ENCODE measurements around the gene DIAPH2.

The DIAPH2 gene

DNA sequence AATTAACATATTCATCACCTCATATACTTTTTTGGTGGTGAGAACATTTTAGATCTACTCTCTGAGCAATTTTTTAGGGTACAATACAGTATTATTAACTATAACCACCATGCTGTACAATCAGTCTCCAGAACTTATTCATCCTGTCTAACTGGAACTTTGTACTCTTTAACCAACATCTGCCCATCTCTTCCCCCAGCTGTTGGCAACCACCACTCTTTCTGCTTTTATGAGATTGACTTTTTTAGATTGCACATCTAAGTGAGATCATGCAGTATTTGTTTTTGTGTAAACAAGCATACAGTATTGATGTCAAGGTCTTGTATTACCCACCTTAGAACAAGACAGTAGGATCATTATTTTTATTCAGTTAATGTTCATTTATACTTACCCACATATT is 715.9 kb downstream of the DIAPH2 start:
- Histone ChIP-seq H3K9me2 (replicated peaks; ENCODE audit: control insufficient read depth, low read length) (no peaks in the 10 kb centered on the region), H3K27me3 (ENCODE audit: control insufficient read depth, low read length) (no peaks in the 10 kb centered on the region), H3K4me2 (ENCODE audit: low read length) (no peak overlapping the region), H3K9me3 (ENCODE audit: control insufficient read depth, insufficient read depth, low read length) (no peaks in the 10 kb centered on the region), H3K4me1 (ENCODE audit: control insufficient read depth, low read length) (peaks cover 10% of the 10 kb centered on the region), H3F3A (ENCODE audit: control insufficient read depth, insufficient read depth) (no peaks in the 10 kb centered on the region), H3K4me3 (ENCODE audit: low read length) (no peak overlapping the region), H3K79me2 (ENCODE audit: control insufficient read depth, low read length) (no peaks in the 10 kb centered on the region), H3K27ac (ENCODE audit: low read depth, low read length) (no peak overlapping the region), H4K20me1 (ENCODE audit: control insufficient read depth, insufficient read depth, low read depth, low read length) (no peaks in the 10 kb centered on the region), H3K36me3 (ENCODE audit: control insufficient read depth, low read length) (no peaks in the 10 kb centered on the region)
- TF ChIP-seq EZH2phosphoT487 (IDR thresholded peaks at IDR 0.05; ENCODE audit: borderline replicate concordance, low read length): no peak
- TF ChIP-seq, protein P1, sequence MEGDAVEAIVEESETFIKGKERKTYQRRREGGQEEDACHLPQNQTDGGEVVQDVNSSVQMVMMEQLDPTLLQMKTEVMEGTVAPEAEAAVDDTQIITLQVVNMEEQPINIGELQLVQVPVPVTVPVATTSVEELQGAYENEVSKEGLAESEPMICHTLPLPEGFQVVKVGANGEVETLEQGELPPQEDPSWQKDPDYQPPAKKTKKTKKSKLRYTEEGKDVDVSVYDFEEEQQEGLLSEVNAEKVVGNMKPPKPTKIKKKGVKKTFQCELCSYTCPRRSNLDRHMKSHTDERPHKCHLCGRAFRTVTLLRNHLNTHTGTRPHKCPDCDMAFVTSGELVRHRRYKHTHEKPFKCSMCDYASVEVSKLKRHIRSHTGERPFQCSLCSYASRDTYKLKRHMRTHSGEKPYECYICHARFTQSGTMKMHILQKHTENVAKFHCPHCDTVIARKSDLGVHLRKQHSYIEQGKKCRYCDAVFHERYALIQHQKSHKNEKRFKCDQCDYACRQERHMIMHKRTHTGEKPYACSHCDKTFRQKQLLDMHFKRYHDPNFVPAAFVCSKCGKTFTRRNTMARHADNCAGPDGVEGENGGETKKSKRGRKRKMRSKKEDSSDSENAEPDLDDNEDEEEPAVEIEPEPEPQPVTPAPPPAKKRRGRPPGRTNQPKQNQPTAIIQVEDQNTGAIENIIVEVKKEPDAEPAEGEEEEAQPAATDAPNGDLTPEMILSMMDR (IDR thresholded peaks at IDR 0.05; ENCODE audit: low read depth, low read length, poor library complexity, severe bottlenecking): no peak

DNA sequence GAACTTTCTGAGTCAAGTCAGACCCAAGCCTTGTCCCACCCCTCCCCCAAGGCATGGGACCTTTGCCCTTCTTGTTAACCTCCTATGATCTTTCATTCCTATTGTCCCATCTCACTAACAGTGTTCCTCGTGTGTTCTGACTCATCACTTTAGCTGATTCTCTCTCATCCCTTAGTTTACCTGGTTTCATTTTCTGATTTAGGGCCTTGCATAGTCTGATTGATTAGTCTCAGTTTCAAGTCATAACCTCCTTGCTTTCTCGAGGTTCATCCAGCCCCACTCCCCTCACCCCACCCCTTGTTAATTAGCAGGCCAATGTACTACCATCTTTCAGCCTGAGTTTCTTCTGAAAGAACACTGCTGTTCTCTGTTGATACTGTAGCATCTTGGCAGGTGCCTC is 716.5 kb downstream of the DIAPH2 start:
- Histone ChIP-seq H3K27ac (ENCODE audit: low read depth, low read length) (no peak overlapping the region), H3K4me3 (ENCODE audit: low read length) (no peak overlapping the region), H3K27me3 (ENCODE audit: control insufficient read depth, low read length) (no peaks in the 10 kb centered on the region), H3K9me3 (ENCODE audit: control insufficient read depth, insufficient read depth, low read length) (no peaks in the 10 kb centered on the region), H3F3A (ENCODE audit: control insufficient read depth, insufficient read depth) (no peaks in the 10 kb centered on the region), H3K36me3 (ENCODE audit: control insufficient read depth, low read length) (no peaks in the 10 kb centered on the region), H3K4me2 (ENCODE audit: low read length) (no peak overlapping the region), H3K79me2 (ENCODE audit: control insufficient read depth, low read length) (no peaks in the 10 kb centered on the region), H3K9me2 (replicated peaks; ENCODE audit: control insufficient read depth, low read length) (no peaks in the 10 kb centered on the region), H3K4me1 (ENCODE audit: control insufficient read depth, low read length) (peaks cover 14% of the 10 kb centered on the region), H4K20me1 (ENCODE audit: control insufficient read depth, insufficient read depth, low read depth, low read length) (no peaks in the 10 kb centered on the region)
- TF ChIP-seq EZH2phosphoT487 (IDR thresholded peaks at IDR 0.05; ENCODE audit: borderline replicate concordance, low read length): no peak
- TF ChIP-seq, protein P1 (IDR thresholded peaks at IDR 0.05; ENCODE audit: low read depth, low read length, poor library complexity, severe bottlenecking): no peak

GRCh38 chrX:97401586-97402136 is 717.0 kb downstream of the DIAPH2 start:
- no peaks in the 10 kb centered on the region for H3K27me3 ChIP-seq (ENCODE audit: control insufficient read depth, low read length)
- H4K20me1 ChIP-seq (ENCODE audit: control insufficient read depth, insufficient read depth, low read depth, low read length): no peaks in the 10 kb centered on the region
- H3K4me3 ChIP-seq (ENCODE audit: low read length): no peak overlapping the region
- peaks cover 18% of the 10 kb centered on the region for H3K4me1 ChIP-seq (ENCODE audit: control insufficient read depth, low read length)
- H3K36me3 ChIP-seq (ENCODE audit: control insufficient read depth, low read length): no peaks in the 10 kb centered on the region
- no peaks in the 10 kb centered on the region for H3K9me3 ChIP-seq (ENCODE audit: control insufficient read depth, insufficient read depth, low read length)
- H3F3A ChIP-seq (ENCODE audit: control insufficient read depth, insufficient read depth): no peaks in the 10 kb centered on the region
- H3K9me2 ChIP-seq (replicated peaks; ENCODE audit: control insufficient read depth, low read length): no peaks in the 10 kb centered on the region
- TF ChIP-seq, protein P1 (IDR thresholded peaks at IDR 0.05; ENCODE audit: low read depth, low read length, poor library complexity, severe bottlenecking): no peak
- no peak for TF ChIP-seq EZH2phosphoT487 (IDR thresholded peaks at IDR 0.05; ENCODE audit: borderline replicate concordance, low read length)
- H3K79me2 ChIP-seq (ENCODE audit: control insufficient read depth, low read length): no peaks in the 10 kb centered on the region
- H3K4me2 ChIP-seq (ENCODE audit: low read length): no peak overlapping the region
- H3K27ac ChIP-seq (ENCODE audit: low read depth, low read length): no peak overlapping the region

Measured in DOHH2 (cell line).